ENCODE measurements around the gene TBC1D22A. TPM values are rescaled to one million over a fixed set of nuclear protein-coding genes. Genes with fewer than 3 reads are reported as not detected.

The TBC1D22A gene
- total RNA-seq, 2 donors from 2014 or later, result 21.5 to 23.1 TPM

- Histone ChIP-seq H3K27me3 (no peaks in the 10 kb centered on the region), H3K27ac (no peak overlapping the region), H3K36me3 (replicated peaks in 1 of 2; ENCODE audit: insufficient read depth in 1 of 2, low read depth in 2 of 2) (no peaks in the 10 kb centered on the region), H3K4me3 (no peak overlapping the region), H3K4me1 (peaks cover 30% of the 10 kb centered on the region), H3K9me3 (no peaks in the 10 kb centered on the region)
- ATAC-seq (no peak), DNase-seq (no peak)
- TF ChIP-seq POLR2A (IDR thresholded peaks at IDR 0.05) (no peak), CTCF (IDR thresholded peaks at IDR 0.05) (no peak)
- WGBS, 2 donors, result 74 to 78% methylated on average over 4 of the region's 4 CpGs
- intact Hi-C loops (cut with DNase I), result loop anchor here (10.0 kb wide), 1 partner anchor 50 kb away; no protein-coding TSS in a partner anchor
Measured at GRCh38 chr22:47105085-47105484, 342.6 kb downstream of the TBC1D22A start.

- intact Hi-C loops (cut with DNase I), result loop anchor here (10.0 kb wide), 1 partner anchor 48 kb away; no protein-coding TSS in a partner anchor
Measured at GRCh38 chr22:47106806-47107205, 344.4 kb downstream of the TBC1D22A start.

GRCh38 chr22:47107431-47107830, 345.0 kb downstream of the TBC1D22A start:
- intact Hi-C loops (cut with DNase I), result loop anchor here (10.0 kb wide), 1 partner anchor 47 kb away; no protein-coding TSS in a partner anchor
- TF ChIP-seq POLR2A (IDR thresholded peaks at IDR 0.05), result no peak
- no peak for TF ChIP-seq CTCF (IDR thresholded peaks at IDR 0.05)
- Histone ChIP-seq H3K4me1 (peaks cover 24% of the 10 kb centered on the region), H3K36me3 (replicated peaks in 1 of 2; ENCODE audit: insufficient read depth in 1 of 2, low read depth in 2 of 2) (no peaks in the 10 kb centered on the region), H3K9me3 (no peaks in the 10 kb centered on the region), H3K27ac (no peak overlapping the region), H3K4me3 (no peak overlapping the region), H3K27me3 (no peaks in the 10 kb centered on the region)
- ATAC-seq, result no peak
- no peak for DNase-seq
- 75 to 76% methylated on average over 2 of the region's 2 CpGs for WGBS, 2 donors

More at GRCh38 chr22:47106806-47107205, 344.4 kb downstream of the TBC1D22A start:
- peaks cover 30% of the 10 kb centered on the region for H3K4me1 ChIP-seq
- H3K4me3 ChIP-seq, result no peak overlapping the region
- H3K27me3 ChIP-seq, result no peaks in the 10 kb centered on the region
- no peak for DNase-seq
- WGBS, 2 donors, result 95 to 96% methylated on average over 5 of the region's 5 CpGs
- no peak overlapping the region for H3K27ac ChIP-seq
- H3K36me3 ChIP-seq (replicated peaks in 1 of 2; ENCODE audit: insufficient read depth in 1 of 2, low read depth in 2 of 2), result no peaks in the 10 kb centered on the region
- no peak for ATAC-seq
- no peak for TF ChIP-seq POLR2A (IDR thresholded peaks at IDR 0.05)
- TF ChIP-seq CTCF (IDR thresholded peaks at IDR 0.05), result no peak
- H3K9me3 ChIP-seq, result no peaks in the 10 kb centered on the region

GRCh38 chr22:47110817-47111443, 348.5 kb downstream of the TBC1D22A start:
- ATAC-seq (no peak), DNase-seq (no peak)
- no peaks in the 10 kb centered on the region for H3K9me3 ChIP-seq
- peaks cover 24% of the 10 kb centered on the region for H3K4me1 ChIP-seq
- H3K27ac ChIP-seq, result no peak overlapping the region
- intact Hi-C loops (cut with DNase I), result no loop called here
- WGBS, 2 donors, result 86 to 92% methylated on average over 18 of the region's 18 CpGs
- TF ChIP-seq CTCF (IDR thresholded peaks at IDR 0.05), result no peak
- TF ChIP-seq POLR2A (IDR thresholded peaks at IDR 0.05), result no peak
- H3K27me3 ChIP-seq, result no peaks in the 10 kb centered on the region
- H3K36me3 ChIP-seq (replicated peaks in 1 of 2; ENCODE audit: insufficient read depth in 1 of 2, low read depth in 2 of 2), result no peaks in the 10 kb centered on the region
- no peak overlapping the region for H3K4me3 ChIP-seq
